T47D (cell line): ENCODE results near the gene AKR1C1.
"Not testable (repeated sequence)": the region's sequence is repeated elsewhere in the genome, so short reads cannot be mapped to it uniquely, and the experiment has no call there.

ENCODE experiments used
- DNase-seq, 2 experiments: peaks; one replicate each; pipeline versions ENCODE4 v3.0.0 to v3.0.0-alpha.2; 2011 to 2012; ENCODE audit warnings: low read depth in 1 of 2, low spot score in 1 of 2
- JUND ChIP-seq: IDR thresholded peaks from 2 replicates; pipeline ENCODE4 v1.6.1; 2012; ENCODE audit warnings: low read depth
- in situ Hi-C: cut with HindIII; loops from 2 replicates; pipeline ENCODE4 v1.10.0; 2016; ENCODE audit warnings: low sequenced_read_pairs, low pct_unique_long_range_greater_than_20kb

AKR1C1 gene

GRCh38 chr10:4984971-4985594, 21.9 kb downstream of the AKR1C1 start:
- DNase-seq, result peak; percentile 9 to 54
- in situ Hi-C loops, result no loop called here
- no peak for TF ChIP-seq JUND

- DNase-seq, in situ Hi-C loops: not testable (repeated sequence)
Measured at GRCh38 chr10:4988000-4988641, 24.9 kb downstream of the AKR1C1 start.

- TF ChIP-seq JUND, result no peak
- in situ Hi-C loops, result no loop called here
- DNase-seq, result no peak
Measured at GRCh38 chr10:4990217-4990616, 27.0 kb downstream of the AKR1C1 start.

GRCh38 chr10:4991463-4991862, 28.2 kb downstream of the AKR1C1 start:
- DNase-seq, in situ Hi-C loops: not testable (repeated sequence)

- DNase-seq, in situ Hi-C loops: not testable (repeated sequence)
Measured at GRCh38 chr10:4992564-4992963, 29.3 kb downstream of the AKR1C1 start.

- in situ Hi-C loops, DNase-seq: not testable (repeated sequence)
Measured at GRCh38 chr10:4994260-4994659, 31.0 kb downstream of the AKR1C1 start.

GRCh38 chr10:4998671-4999070, 35.5 kb downstream of the AKR1C1 start:
- no peak for TF ChIP-seq JUND
- DNase-seq, result no peak
- in situ Hi-C loops, result no loop called here

GRCh38 chr10:5002013-5002727, 39.0 kb downstream of the AKR1C1 start:
- in situ Hi-C loops, result no loop called here
- no peak for TF ChIP-seq JUND
- no peak for DNase-seq

GRCh38 chr10:5003127-5004029, 40.2 kb downstream of the AKR1C1 start, which contains the start of gene AKR1C2:
Gene AKR1C2, minus strand, starts transcription at chr10:5003857. Its CDS starts 22 bp downstream, at chr10:5003835.
- in situ Hi-C loops, DNase-seq: not testable (repeated sequence)

- in situ Hi-C loops, result not testable (repeated sequence)
Measured at GRCh38 chr10:5004030-5004385, 40.8 kb downstream of the AKR1C1 start.

GRCh38 chr10:5004501-5004900, 41.3 kb downstream of the AKR1C1 start:
- in situ Hi-C loops, result not testable (repeated sequence)

More at GRCh38 chr10:5004030-5004385, 40.8 kb downstream of the AKR1C1 start:
- DNase-seq, result not testable (repeated sequence)

GRCh38 chr10:5008857-5009548, 45.8 kb downstream of the AKR1C1 start:
- in situ Hi-C loops, result not testable (repeated sequence)

More at GRCh38 chr10:5004501-5004900, 41.3 kb downstream of the AKR1C1 start:
- DNase-seq, result not testable (repeated sequence)

GRCh38 chr10:5010043-5010442, 46.8 kb downstream of the AKR1C1 start:
- DNase-seq, in situ Hi-C loops: not testable (repeated sequence)

More at GRCh38 chr10:5008857-5009548, 45.8 kb downstream of the AKR1C1 start:
- DNase-seq, result peak in 1 of 2 experiments; percentile 33

GRCh38 chr10:5011392-5011791, 48.2 kb downstream of the AKR1C1 start:
- DNase-seq, in situ Hi-C loops: not testable (repeated sequence)
